ENCODE data around the gene SPATA31D1.

SPATA31D1 gene

DNA sequence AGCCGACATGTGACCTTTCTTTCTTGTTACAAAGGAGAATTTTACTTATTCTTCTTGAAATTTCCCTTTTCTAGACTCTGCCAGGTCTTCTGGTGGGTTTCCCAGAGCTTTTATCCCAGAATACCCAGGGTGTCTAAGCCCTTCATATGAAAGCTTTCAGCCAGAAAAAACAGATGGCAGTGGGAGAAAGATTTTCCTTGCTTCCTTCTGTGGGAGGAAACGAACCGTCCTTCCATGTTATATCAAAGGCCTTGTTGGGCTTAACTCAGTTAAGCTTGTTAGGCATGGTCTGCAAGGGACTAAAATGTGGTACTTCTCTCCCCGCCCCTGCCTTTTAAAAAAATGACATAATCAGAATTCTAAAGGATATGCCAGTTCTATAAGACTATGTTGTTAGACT lies 47.5 kb downstream of the SPATA31D1 start:
- DNase-seq (ENCODE audit: insufficient read length, low spot score): no peak
- no peak for FAIRE-seq
- TF ChIP-seq, protein P1, sequence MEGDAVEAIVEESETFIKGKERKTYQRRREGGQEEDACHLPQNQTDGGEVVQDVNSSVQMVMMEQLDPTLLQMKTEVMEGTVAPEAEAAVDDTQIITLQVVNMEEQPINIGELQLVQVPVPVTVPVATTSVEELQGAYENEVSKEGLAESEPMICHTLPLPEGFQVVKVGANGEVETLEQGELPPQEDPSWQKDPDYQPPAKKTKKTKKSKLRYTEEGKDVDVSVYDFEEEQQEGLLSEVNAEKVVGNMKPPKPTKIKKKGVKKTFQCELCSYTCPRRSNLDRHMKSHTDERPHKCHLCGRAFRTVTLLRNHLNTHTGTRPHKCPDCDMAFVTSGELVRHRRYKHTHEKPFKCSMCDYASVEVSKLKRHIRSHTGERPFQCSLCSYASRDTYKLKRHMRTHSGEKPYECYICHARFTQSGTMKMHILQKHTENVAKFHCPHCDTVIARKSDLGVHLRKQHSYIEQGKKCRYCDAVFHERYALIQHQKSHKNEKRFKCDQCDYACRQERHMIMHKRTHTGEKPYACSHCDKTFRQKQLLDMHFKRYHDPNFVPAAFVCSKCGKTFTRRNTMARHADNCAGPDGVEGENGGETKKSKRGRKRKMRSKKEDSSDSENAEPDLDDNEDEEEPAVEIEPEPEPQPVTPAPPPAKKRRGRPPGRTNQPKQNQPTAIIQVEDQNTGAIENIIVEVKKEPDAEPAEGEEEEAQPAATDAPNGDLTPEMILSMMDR (IDR thresholded peaks at IDR 0.05; ENCODE audit: insufficient read depth, missing control alignments): no peak

DNA sequence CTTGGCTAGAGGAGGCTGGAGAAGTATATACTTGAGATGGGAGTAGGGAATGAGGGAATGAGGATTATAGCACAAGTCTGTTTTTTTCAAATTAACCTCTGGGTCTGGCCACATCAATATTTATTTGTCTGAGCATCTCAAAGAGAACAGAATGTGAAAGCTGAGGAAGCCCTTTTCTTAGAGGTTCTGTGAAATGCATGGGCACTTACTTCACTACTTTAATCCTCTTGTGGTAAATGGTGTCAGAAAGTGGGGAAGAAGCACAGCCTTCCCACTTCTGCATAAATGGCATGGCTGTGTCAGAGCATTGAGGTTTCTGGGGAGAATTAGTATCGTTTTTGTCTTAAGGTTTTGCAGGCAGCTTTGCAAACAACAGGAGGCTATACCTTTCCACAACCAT lies 48.6 kb downstream of the SPATA31D1 start:
- TF ChIP-seq, protein P1 (IDR thresholded peaks at IDR 0.05; ENCODE audit: insufficient read depth, missing control alignments): no peak
- FAIRE-seq: no peak

DNA sequence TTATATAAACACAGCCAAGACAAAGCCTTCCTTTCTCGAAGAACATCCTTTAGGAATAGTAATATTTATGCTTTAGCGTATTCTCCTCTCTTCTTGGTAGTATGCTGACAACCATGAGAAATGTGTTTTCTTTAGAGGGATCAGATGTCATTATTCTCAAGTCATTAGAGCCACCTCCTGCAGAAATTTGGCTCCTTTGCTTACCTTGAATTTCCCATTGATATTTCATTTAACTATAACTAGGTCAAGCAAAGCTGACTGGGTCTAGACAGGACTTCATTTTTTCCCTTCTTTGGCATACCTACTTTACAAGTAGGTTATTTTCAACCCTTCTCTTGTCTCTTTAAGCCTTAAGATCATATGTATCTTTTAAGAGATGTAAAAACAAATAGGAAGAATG lies 50.3 kb downstream of the SPATA31D1 start:
- TF ChIP-seq, protein P1 (IDR thresholded peaks at IDR 0.05; ENCODE audit: insufficient read depth, missing control alignments): no peak
- DNase-seq (ENCODE audit: insufficient read length, low spot score) (no peak), FAIRE-seq (no peak)

More for the DNA sequence above, 48.6 kb downstream of the SPATA31D1 start:
- DNase-seq (ENCODE audit: insufficient read length, low spot score): no peak
